ENCODE measurements around the gene TIFAB. TPM values are rescaled to one million over a fixed set of nuclear protein-coding genes. Genes with fewer than 3 reads are reported as not detected.

TIFAB gene
- polyA plus RNA-seq, 1 of the 3 experiments (the other 2 are of a cell fraction): not detected

DNA sequence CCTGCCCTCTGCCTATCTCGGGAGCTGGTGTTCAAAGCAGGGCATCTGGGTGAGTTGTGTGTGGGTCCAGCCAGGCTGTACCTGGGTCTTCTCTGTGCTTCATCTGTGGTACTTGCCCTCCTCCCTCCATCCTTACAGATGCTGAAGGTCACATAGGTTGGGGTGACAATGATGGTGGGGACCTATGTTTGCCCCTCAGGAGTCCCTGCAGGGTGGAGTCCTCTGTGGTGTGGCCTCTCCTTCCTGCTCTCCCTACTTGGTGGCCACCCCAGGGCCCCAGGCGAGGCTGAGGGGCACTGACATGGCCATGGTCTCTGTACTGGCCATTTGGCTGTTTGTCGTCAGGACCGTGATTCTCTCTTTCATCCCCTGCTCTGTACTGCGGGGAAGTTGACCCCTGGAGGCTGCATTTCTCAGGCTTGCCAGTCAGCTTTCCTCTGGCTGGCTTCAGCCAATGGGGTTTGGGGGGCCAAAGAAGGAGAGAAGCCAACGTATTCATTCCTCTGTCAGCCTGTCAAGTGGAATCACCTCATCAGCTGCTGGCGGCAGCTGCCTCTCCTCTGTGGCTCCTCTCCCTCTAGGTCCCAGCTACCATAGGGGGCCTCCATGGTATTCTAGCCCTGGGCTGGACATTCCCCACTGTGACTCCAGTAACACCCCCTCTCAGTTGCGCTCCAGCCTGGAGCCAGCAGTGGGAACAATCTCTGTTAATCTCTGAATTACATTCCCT lies 9.6 kb downstream of the TIFAB start:
- 93% methylated on average over 5 of the region's 8 CpGs for WGBS (ENCODE audit: low lambda C conversion rate)
- H3K79me2 ChIP-seq (ENCODE audit: insufficient read depth): no peaks in the 10 kb centered on the region
- H3K9me3 ChIP-seq: no peaks in the 10 kb centered on the region
- no peaks in the 10 kb centered on the region for H3K9me2 ChIP-seq
- no peaks in the 10 kb centered on the region for H3F3A ChIP-seq (replicated peaks; ENCODE audit: insufficient read depth)
- H3K9ac ChIP-seq: no peak overlapping the region
- TF ChIP-seq, protein P1, sequence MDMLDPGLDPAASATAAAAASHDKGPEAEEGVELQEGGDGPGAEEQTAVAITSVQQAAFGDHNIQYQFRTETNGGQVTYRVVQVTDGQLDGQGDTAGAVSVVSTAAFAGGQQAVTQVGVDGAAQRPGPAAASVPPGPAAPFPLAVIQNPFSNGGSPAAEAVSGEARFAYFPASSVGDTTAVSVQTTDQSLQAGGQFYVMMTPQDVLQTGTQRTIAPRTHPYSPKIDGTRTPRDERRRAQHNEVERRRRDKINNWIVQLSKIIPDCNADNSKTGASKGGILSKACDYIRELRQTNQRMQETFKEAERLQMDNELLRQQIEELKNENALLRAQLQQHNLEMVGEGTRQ (IDR thresholded peaks at IDR 0.05; ENCODE audit: borderline replicate concordance, low read depth, low read length): no peak
- TF ChIP-seq, protein P2, sequence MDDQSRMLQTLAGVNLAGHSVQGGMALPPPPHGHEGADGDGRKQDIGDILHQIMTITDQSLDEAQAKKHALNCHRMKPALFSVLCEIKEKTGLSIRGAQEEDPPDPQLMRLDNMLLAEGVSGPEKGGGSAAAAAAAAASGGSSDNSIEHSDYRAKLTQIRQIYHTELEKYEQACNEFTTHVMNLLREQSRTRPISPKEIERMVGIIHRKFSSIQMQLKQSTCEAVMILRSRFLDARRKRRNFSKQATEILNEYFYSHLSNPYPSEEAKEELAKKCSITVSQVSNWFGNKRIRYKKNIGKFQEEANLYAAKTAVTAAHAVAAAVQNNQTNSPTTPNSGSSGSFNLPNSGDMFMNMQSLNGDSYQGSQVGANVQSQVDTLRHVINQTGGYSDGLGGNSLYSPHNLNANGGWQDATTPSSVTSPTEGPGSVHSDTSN (IDR thresholded peaks at IDR 0.05): no peak
- no peak for TF ChIP-seq GABPA (IDR thresholded peaks at IDR 0.05; ENCODE audit: low read depth)
- TF ChIP-seq RXRA (IDR thresholded peaks at IDR 0.05; ENCODE audit: borderline replicate concordance, low read depth): no peak
- no peak for TF ChIP-seq ELF1 (IDR thresholded peaks at IDR 0.05)
- TF ChIP-seq RFX5 (IDR thresholded peaks at IDR 0.05; ENCODE audit: low read length): no peak
- no peaks in the 10 kb centered on the region for H3K36me3 ChIP-seq (replicated peaks in 1 of 2; ENCODE audit: control insufficient read depth in 1 of 2, insufficient read depth in 2 of 2, low read length in 1 of 2)
- ChIA-PET CTCF (interaction anchor here (0.7 to 9.6 kb wide), 3 partner anchors 15 to 130 kb away, joined by 3 to 60 read pairs (median 56); no protein-coding TSS in a partner anchor), POLR2A (no interaction called here)
- no peak overlapping the region for H3K27ac ChIP-seq (ENCODE audit: low read depth in 2 of 2, low read length in 1 of 2)
- no peak for DNase-seq
- no peaks in the 10 kb centered on the region for H3K27me3 ChIP-seq (ENCODE audit: insufficient read depth)
- H3K4me3 ChIP-seq (ENCODE audit: low read depth in 2 of 2, low read length in 1 of 2): no peak overlapping the region
- no peak overlapping the region for H3K4me2 ChIP-seq
- H2AFZ ChIP-seq (ENCODE audit: low read depth): no peak overlapping the region
- H4K20me1 ChIP-seq (ENCODE audit: insufficient read depth): no peaks in the 10 kb centered on the region
- peaks cover 0 to 30% of the 10 kb centered on the region in 2 experiments; a peak in 1 of 4 replicates for H3K4me1 ChIP-seq (ENCODE audit: control insufficient read depth in 1 of 2, insufficient read depth in 2 of 2, low read depth in 1 of 2, low read length in 1 of 2)

DNA sequence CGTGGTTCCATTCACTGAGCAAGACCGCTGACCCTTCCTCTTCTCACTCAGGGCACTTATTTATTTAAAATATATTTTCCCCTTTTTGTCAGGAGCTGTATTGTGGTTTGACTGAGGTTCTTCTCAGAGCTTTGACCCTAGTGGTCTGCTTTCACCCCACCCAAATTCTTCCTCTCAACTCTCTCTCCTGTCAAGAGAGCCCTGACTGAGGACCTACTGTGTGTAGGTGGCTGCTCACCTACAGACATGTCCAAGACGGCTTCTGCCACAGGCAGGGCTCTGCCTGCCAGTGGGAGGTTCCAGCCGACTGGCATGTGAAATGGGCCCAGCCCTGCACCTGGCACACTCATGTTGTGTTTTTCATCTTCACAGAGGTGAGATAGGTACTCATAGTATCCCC lies 10.2 kb downstream of the TIFAB start:
- no peak for DNase-seq
- Histone ChIP-seq H3K9me3 (no peaks in the 10 kb centered on the region), H3K9ac (no peak overlapping the region), H3F3A (replicated peaks; ENCODE audit: insufficient read depth) (no peaks in the 10 kb centered on the region), H3K4me1 (ENCODE audit: control insufficient read depth in 1 of 2, insufficient read depth in 2 of 2, low read depth in 1 of 2, low read length in 1 of 2) (peaks cover 0 to 32% of the 10 kb centered on the region in 2 experiments; a peak in 1 of 4 replicates), H3K27ac (ENCODE audit: low read depth in 2 of 2, low read length in 1 of 2) (no peak overlapping the region), H2AFZ (ENCODE audit: low read depth) (no peak overlapping the region), H3K79me2 (ENCODE audit: insufficient read depth) (no peaks in the 10 kb centered on the region), H3K36me3 (replicated peaks in 1 of 2; ENCODE audit: control insufficient read depth in 1 of 2, insufficient read depth in 2 of 2, low read length in 1 of 2) (no peaks in the 10 kb centered on the region), H4K20me1 (ENCODE audit: insufficient read depth) (no peaks in the 10 kb centered on the region), H3K9me2 (no peaks in the 10 kb centered on the region), H3K27me3 (ENCODE audit: insufficient read depth) (no peaks in the 10 kb centered on the region), H3K4me3 (ENCODE audit: low read depth in 2 of 2, low read length in 1 of 2) (no peak overlapping the region), H3K4me2 (no peak overlapping the region)
- TF ChIP-seq CHD2 (IDR thresholded peaks at IDR 0.05; ENCODE audit: low read length, partially characterized antibody): no peak
- TF ChIP-seq, protein P3, sequence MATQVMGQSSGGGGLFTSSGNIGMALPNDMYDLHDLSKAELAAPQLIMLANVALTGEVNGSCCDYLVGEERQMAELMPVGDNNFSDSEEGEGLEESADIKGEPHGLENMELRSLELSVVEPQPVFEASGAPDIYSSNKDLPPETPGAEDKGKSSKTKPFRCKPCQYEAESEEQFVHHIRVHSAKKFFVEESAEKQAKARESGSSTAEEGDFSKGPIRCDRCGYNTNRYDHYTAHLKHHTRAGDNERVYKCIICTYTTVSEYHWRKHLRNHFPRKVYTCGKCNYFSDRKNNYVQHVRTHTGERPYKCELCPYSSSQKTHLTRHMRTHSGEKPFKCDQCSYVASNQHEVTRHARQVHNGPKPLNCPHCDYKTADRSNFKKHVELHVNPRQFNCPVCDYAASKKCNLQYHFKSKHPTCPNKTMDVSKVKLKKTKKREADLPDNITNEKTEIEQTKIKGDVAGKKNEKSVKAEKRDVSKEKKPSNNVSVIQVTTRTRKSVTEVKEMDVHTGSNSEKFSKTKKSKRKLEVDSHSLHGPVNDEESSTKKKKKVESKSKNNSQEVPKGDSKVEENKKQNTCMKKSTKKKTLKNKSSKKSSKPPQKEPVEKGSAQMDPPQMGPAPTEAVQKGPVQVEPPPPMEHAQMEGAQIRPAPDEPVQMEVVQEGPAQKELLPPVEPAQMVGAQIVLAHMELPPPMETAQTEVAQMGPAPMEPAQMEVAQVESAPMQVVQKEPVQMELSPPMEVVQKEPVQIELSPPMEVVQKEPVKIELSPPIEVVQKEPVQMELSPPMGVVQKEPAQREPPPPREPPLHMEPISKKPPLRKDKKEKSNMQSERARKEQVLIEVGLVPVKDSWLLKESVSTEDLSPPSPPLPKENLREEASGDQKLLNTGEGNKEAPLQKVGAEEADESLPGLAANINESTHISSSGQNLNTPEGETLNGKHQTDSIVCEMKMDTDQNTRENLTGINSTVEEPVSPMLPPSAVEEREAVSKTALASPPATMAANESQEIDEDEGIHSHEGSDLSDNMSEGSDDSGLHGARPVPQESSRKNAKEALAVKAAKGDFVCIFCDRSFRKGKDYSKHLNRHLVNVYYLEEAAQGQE (IDR thresholded peaks at IDR 0.05; ENCODE audit: low read depth, low read length): no peak
- TF ChIP-seq, protein P4, sequence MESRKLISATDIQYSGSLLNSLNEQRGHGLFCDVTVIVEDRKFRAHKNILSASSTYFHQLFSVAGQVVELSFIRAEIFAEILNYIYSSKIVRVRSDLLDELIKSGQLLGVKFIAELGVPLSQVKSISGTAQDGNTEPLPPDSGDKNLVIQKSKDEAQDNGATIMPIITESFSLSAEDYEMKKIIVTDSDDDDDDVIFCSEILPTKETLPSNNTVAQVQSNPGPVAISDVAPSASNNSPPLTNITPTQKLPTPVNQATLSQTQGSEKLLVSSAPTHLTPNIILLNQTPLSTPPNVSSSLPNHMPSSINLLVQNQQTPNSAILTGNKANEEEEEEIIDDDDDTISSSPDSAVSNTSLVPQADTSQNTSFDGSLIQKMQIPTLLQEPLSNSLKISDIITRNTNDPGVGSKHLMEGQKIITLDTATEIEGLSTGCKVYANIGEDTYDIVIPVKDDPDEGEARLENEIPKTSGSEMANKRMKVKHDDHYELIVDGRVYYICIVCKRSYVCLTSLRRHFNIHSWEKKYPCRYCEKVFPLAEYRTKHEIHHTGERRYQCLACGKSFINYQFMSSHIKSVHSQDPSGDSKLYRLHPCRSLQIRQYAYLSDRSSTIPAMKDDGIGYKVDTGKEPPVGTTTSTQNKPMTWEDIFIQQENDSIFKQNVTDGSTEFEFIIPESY (IDR thresholded peaks at IDR 0.05; ENCODE audit: borderline replicate concordance, low read depth): no peak
- TF ChIP-seq EZH2phosphoT487 (IDR thresholded peaks at IDR 0.05; ENCODE audit: borderline replicate concordance, low read depth): no peak
- no peak for TF ChIP-seq JUND (IDR thresholded peaks at IDR 0.05)
- no peak for TF ChIP-seq MEF2A (IDR thresholded peaks at IDR 0.05; ENCODE audit: borderline replicate concordance, low read depth)
- TF ChIP-seq SIN3A (IDR thresholded peaks at IDR 0.05; ENCODE audit: borderline replicate concordance, low read depth, low read length): no peak
- TF ChIP-seq FOSL2 (IDR thresholded peaks at IDR 0.05; ENCODE audit: borderline replicate concordance, low read depth): no peak
- no peak for TF ChIP-seq FOXM1 (IDR thresholded peaks at IDR 0.05; ENCODE audit: low read depth)
- ChIA-PET POLR2A (no interaction called here), CTCF (interaction anchor here (0.7 to 9.6 kb wide), 4 partner anchors 16 to 129 kb away, joined by 3 to 60 read pairs (median 30); no protein-coding TSS in a partner anchor)
- WGBS (ENCODE audit: low lambda C conversion rate): 90% methylated on average over 4 of the region's 4 CpGs
